GM18520 (cell line): ENCODE results near the gene BMAL2.
A peak's percentile ranks its signal among the peaks of the same experiment; 100 is the strongest.

ENCODE experiments used
- ATAC-seq: cut with Tn5 transposase; IDR thresholded peaks from one replicate; pipeline ENCODE4 v1.9.1; 2021; ENCODE audit not compliant: unreplicated experiment

The BMAL2 gene

GRCh38 chr12:27319409-27319808 is 13.2 kb upstream of the BMAL2 start:
- no peak for ATAC-seq

GRCh38 chr12:27319848-27320247 is 12.8 kb upstream of the BMAL2 start:
- ATAC-seq: no peak

GRCh38 chr12:27324530-27324929 is 8.1 kb upstream of the BMAL2 start:
- ATAC-seq: no peak

GRCh38 chr12:27330846-27331245 is 1.8 kb upstream of the BMAL2 start:
- ATAC-seq: no peak

- peak; percentile 26 for ATAC-seq
Observed at GRCh38 chr12:27331291-27331926, 1.2 kb upstream of the BMAL2 start.

GRCh38 chr12:27331927-27332324 is 710 bp upstream of the BMAL2 start:
- ATAC-seq: no peak

GRCh38 chr12:27332407-27332713 is 276 bp upstream of the BMAL2 start:
- ATAC-seq: no peak

- ATAC-seq: peak; percentile 11
Observed at GRCh38 chr12:27333403-27334009, 870 bp downstream of the BMAL2 start.

- no peak for ATAC-seq
Observed at GRCh38 chr12:27334042-27334720, 1.5 kb downstream of the BMAL2 start.

- no peak for ATAC-seq
Observed at GRCh38 chr12:27334721-27335082, 2.1 kb downstream of the BMAL2 start.

- ATAC-seq: no peak
Observed at GRCh38 chr12:27335364-27336281, 3.0 kb downstream of the BMAL2 start.

- no peak for ATAC-seq
Observed at GRCh38 chr12:27336282-27336653, 3.6 kb downstream of the BMAL2 start.

GRCh38 chr12:27337376-27337775 is 4.7 kb downstream of the BMAL2 start:
- no peak for ATAC-seq

- no peak for ATAC-seq
Observed at GRCh38 chr12:27338473-27338872, 5.8 kb downstream of the BMAL2 start.

GRCh38 chr12:27340971-27341370 is 8.3 kb downstream of the BMAL2 start:
- no peak for ATAC-seq

- ATAC-seq: no peak
Observed at GRCh38 chr12:27342536-27342935, 9.9 kb downstream of the BMAL2 start.

- ATAC-seq: no peak
Observed at GRCh38 chr12:27343255-27344000, 10.8 kb downstream of the BMAL2 start.

GRCh38 chr12:27344246-27344645 is 11.6 kb downstream of the BMAL2 start:
- ATAC-seq: no peak

- ATAC-seq: no peak
Observed at GRCh38 chr12:27344760-27345159, 12.1 kb downstream of the BMAL2 start.

GRCh38 chr12:27345376-27345775 is 12.7 kb downstream of the BMAL2 start:
- no peak for ATAC-seq

GRCh38 chr12:27347779-27348178 is 15.1 kb downstream of the BMAL2 start:
- no peak for ATAC-seq
